Measurements from ENCODE around the gene CNN2. TPM values are rescaled to one million over a fixed set of nuclear protein-coding genes. Genes with fewer than 3 reads are reported as not detected.
A peak's percentile ranks its signal among the peaks of the same experiment; 100 is the strongest.

CNN2 gene
- total RNA-seq, 4 donors from 2014 or later, result 79.0 to 125 (median 105) TPM

- whole genome bisulfite sequencing, 2 donors, result 51 to 97% methylated on average over 7 to 11 of the region's 77 CpGs
- Histone ChIP-seq H3K9me3 (no peaks in the 10 kb centered on the region), H3K27ac (peak overlapping the region in 3 of 4 donors; percentile 32 to 81 (median 36)), H3K4me3 (no peak overlapping the region), H3K4me1 (peaks cover 20 to 30% (median 25%) of the 10 kb centered on the region in 3 donors), H3K27me3 (peaks cover 0 to 8% (median 0%) of the 10 kb centered on the region in 4 donors), H3K36me3 (no peaks in the 10 kb centered on the region)
- intact Hi-C loops (cut with DNase I), result no loop called here
- DNase-seq, result no peak
- no peak for TF ChIP-seq CTCF (IDR thresholded peaks at IDR 0.05)
- no peak for TF ChIP-seq POLR2A (IDR thresholded peaks at IDR 0.05)
These were observed 20.7 kb downstream of the CNN2 start for GRCh38 chr19:1046836-1047695.

- no peak for TF ChIP-seq CTCF (IDR thresholded peaks at IDR 0.05)
- no peak for TF ChIP-seq POLR2A (IDR thresholded peaks at IDR 0.05)
- intact Hi-C loops (cut with DNase I), result no loop called here
- DNase-seq, result no peak
- H3K27ac ChIP-seq, result peak overlapping the region in 2 of 4 donors; percentile 32 to 81
- H3K36me3 ChIP-seq, result no peaks in the 10 kb centered on the region
- 88% methylated on average over 7 of the region's 20 CpGs; no CpG with 5 or more reads in 1 of the 2 donors for WGBS, 2 donors
- H3K4me1 ChIP-seq, result peaks cover 16 to 24% (median 20%) of the 10 kb centered on the region in 3 donors
- peaks cover 0 to 2% (median 0%) of the 10 kb centered on the region in 4 donors for H3K27me3 ChIP-seq
- H3K9me3 ChIP-seq, result no peaks in the 10 kb centered on the region
- no peak overlapping the region for H3K4me3 ChIP-seq
These were observed 21.3 kb downstream of the CNN2 start for GRCh38 chr19:1047696-1048147.

- Histone ChIP-seq H3K9me3 (no peaks in the 10 kb centered on the region), H3K27me3 (no peaks in the 10 kb centered on the region), H3K4me3 (no peak overlapping the region), H3K4me1 (peaks cover 12 to 16% (median 15%) of the 10 kb centered on the region in 3 donors), H3K36me3 (no peaks in the 10 kb centered on the region), H3K27ac (no peak overlapping the region)
- intact Hi-C loops (cut with DNase I), result no loop called here
- TF ChIP-seq CTCF (IDR thresholded peaks at IDR 0.05) (no peak), POLR2A (IDR thresholded peaks at IDR 0.05) (no peak)
- 80 to 100% methylated on average over 4 to 6 of the region's 17 CpGs for WGBS, 2 donors
- no peak for DNase-seq
These were observed 22.7 kb downstream of the CNN2 start for GRCh38 chr19:1049106-1049505.

GRCh38 chr19:1049800-1050199, 23.4 kb downstream of the CNN2 start:
- TF ChIP-seq CTCF (IDR thresholded peaks at IDR 0.05) (no peak), POLR2A (IDR thresholded peaks at IDR 0.05) (no peak)
- Histone ChIP-seq H3K9me3 (no peaks in the 10 kb centered on the region), H3K4me3 (no peak overlapping the region), H3K27ac (no peak overlapping the region), H3K27me3 (no peaks in the 10 kb centered on the region), H3K4me1 (peaks cover 12 to 16% (median 15%) of the 10 kb centered on the region in 3 donors), H3K36me3 (no peaks in the 10 kb centered on the region)
- 57% methylated on average over 1 of the region's 11 CpGs; no CpG with 5 or more reads in 1 of the 2 donors for WGBS, 2 donors
- no peak for DNase-seq
- intact Hi-C loops (cut with DNase I), result no loop called here

All from esophagus squamous epithelium (tissue), 5 donors.